Dendritic cell treated with granulocyte-macrophage colony-stimulating factor and Interleukin-4, amounts not matched to agents 40 ng/mL and 50 ng/mL, for 4 days (primary cell): Measurements from ENCODE around the gene CWC27.

ENCODE experiments used
- H3K27ac Mint-ChIP-seq: one replicate; pipeline ENCODE4 v1.8.0; 2022; ENCODE audit warnings: mild to moderate bottlenecking, mixed read lengths
- H3K27me3 Mint-ChIP-seq: one replicate; pipeline ENCODE4 v1.8.0; 2022; ENCODE audit warnings: mild to moderate bottlenecking, mixed read lengths
- H3K36me3 Mint-ChIP-seq: one replicate; pipeline ENCODE4 v1.8.0; 2022; ENCODE audit warnings: low read depth, mixed read lengths
- H3K4me1 Mint-ChIP-seq: one replicate; pipeline ENCODE4 v1.8.0; 2022; ENCODE audit warnings: low read depth, mixed read lengths
- H3K4me3 Mint-ChIP-seq: one replicate; pipeline ENCODE4 v1.8.0; 2022; ENCODE audit warnings: mild to moderate bottlenecking, moderate library complexity, mixed read lengths
- H3K9me3 Mint-ChIP-seq: one replicate; pipeline ENCODE4 v1.8.0; 2022; ENCODE audit warnings: mixed read lengths
- intact Hi-C: fragments of 100-400 bp; cut with micrococcal nuclease; formaldehyde crosslinking; loops from one replicate; pipeline ENCODE4 v1.15.0; 2022

Gene CWC27

DNA sequence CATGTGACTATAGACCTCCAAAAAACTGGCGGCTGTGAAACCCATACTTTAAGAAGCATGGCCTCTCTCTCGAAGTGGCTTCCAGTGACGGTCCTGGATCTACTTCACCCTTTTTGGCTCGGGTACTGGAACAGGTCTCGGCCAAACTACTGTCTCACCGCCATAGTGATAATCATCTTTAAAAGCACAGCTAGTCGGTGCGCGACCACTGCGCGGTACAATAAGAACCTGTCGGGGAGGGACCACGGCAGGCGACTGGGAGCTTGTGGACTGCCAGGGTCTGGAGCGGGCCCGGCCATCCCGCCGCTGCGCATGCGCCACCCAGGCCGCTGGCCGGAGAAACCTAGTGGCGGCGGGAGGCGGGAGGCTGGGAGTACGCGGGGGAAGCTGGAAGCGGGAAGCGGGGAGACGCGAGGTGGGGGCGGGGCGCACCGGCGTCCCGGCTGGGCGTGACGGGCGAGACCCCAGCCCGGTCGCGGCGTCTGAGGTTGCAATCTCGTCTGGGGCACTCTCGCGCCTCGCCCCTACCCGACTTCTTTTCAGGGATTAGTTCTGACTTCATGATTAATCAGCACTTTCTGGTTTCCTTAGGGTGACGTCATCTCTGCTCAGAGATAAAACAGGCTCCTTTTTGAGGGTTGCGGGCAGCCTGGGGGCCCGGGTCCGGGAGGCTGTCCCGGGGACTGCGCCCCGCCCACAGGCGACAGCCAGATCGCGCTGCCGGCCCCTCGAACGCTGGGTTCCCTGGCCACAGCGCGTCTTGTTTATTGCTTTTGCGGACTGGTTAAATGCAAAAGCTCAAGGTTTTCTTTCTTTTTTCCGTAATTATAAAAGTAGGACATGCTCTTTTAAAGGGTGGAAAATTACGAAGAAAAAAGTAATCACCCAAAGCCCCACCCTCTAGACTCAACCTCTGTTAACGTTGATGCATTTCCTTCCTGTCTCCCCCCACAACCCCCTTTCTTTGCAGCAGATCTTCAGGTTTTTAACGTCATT lies 266.8 kb downstream of the CWC27 start:
- no peaks in the 10 kb centered on the region for H3K9me3 Mint-ChIP-seq
- intact Hi-C loops, result loop anchor here (5.0 kb wide), 3 partner anchors 37 to 268 kb away; partner anchors contain the start of genes CWC27 and SREK1IP1
- peaks cover 23% of the 10 kb centered on the region for H3K4me1 Mint-ChIP-seq
- no peaks in the 10 kb centered on the region for H3K36me3 Mint-ChIP-seq
- peak overlapping the region; percentile 95 for H3K27ac Mint-ChIP-seq
- no peaks in the 10 kb centered on the region for H3K27me3 Mint-ChIP-seq
- H3K4me3 Mint-ChIP-seq, result peak overlapping the region; percentile 77

DNA sequence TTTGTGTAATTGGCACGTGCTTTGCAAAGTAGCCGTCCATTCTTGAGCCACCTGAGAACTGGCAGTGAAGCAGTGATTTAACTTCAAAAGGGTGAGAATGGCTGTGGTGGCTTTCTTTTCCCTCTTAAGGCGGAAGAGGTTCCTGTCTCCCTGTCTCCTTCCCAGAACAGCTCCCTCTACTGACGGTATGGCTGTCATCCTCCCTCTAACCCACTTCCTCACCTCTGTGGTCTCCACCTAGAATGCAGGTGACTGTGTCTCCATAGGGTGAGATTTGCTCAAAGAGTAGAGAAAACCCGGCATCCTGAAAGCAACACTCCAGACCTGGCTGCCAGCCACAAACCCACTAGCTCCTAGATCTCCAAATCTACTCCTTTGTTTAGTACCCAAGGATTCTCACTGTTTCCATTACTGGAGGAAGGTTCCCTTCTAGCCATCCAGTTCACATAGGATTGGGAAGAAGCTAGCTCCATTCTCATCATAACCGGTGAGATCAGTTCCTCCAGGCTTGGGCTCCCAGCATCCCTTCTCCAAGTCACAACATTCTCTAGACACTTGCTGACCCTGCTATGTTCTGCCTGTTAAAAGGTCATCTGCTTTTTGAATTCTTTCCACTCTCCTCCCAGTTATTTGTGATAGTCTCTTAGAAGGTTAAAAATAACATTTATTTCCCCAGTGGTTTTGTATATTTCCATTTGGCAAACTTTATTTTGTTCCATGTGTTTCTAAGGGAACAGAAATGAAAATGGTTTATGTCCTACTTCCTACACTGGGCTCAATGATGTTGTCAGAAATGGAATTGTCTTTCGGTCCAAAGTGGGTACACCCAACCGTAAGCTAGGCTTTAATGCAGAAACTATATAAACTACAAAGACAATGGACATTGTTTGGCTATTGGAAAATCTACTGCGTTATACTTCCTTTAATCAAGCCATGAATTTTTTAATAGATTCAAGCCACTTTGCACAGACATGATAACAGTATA lies 269.4 kb downstream of the CWC27 start:
- intact Hi-C loops, result loop anchor here (5.0 kb wide), 3 partner anchors 34 to 271 kb away; partner anchors contain the start of genes CWC27 and SREK1IP1
- Mint-ChIP-seq H3K9me3 (peaks cover 2% of the 10 kb centered on the region), H3K27me3 (no peaks in the 10 kb centered on the region), H3K27ac (no peak overlapping the region), H3K4me3 (no peak overlapping the region), H3K36me3 (peaks cover 5% of the 10 kb centered on the region), H3K4me1 (peaks cover 47% of the 10 kb centered on the region)

DNA sequence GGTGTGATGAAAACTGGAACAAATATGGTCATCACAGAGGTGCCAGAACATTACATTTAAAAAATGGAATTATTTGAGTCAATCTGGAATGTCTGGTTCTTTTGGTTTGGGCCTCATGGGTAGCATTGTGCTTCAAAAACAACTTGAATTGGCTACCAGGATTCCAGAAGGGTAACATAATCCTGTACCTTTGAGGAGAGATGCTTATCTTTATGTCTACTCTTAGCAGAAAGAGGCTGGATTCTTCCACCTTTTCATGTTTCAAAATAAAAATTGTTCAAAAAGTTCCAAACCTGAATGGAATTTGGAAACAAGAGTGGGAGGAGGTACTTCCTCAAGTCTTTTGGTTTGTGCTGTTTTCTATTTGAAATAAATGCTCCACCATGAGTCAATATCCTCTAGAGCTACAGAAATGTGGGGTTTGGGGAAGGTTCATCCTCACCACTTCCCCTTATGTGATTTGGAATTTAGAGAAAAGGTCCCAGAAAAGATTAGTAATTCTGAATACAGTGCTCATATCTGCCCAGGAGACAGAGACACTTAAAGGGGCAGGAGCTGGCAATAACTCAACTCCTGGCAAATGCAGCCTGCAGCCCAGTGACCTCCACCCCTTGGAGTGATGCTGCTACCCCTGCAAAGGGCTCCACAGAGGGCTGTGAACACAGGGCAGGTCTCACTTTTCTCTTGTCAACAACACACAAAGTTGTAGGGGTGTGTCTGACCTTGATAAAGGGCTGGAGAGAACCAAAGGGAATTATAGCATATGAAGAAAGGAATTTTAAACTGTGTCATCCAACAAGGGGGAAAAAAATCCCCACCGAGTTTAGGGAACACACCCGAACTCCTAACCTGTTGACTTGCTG lies 272.8 kb downstream of the CWC27 start:
- intact Hi-C loops, result no loop called here
- Mint-ChIP-seq H3K9me3 (peaks cover 8% of the 10 kb centered on the region), H3K36me3 (peaks cover 5% of the 10 kb centered on the region), H3K27ac (no peak overlapping the region), H3K4me1 (peaks cover 57% of the 10 kb centered on the region), H3K27me3 (peaks cover 6% of the 10 kb centered on the region), H3K4me3 (no peak overlapping the region)

DNA sequence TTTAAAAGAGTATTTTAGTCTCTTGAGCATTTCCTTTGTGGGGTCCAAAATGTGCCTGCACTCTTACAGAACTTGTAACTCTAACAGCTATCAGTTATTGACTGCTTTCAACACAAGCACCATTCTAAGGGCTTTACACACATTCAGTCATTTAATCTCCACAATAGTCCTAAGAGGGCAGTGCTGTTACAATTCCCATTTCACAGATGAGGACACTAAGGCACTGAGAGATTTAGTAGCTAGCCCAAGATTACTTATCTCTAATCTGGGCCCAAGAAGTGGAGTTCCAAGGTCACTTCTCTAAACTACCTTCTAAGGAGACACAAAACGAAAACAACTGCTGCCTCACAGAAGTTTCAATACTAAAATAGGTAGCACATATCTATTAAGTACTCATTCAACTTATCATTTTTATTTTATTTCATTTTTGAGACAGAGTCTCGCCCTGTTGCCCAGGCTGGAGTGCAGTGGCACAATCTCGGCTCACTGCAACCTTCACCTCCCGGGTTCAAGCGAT lies 275.2 kb downstream of the CWC27 start:
- no peak overlapping the region for H3K4me3 Mint-ChIP-seq
- intact Hi-C loops, result no loop called here
- H3K27me3 Mint-ChIP-seq, result peaks cover 6% of the 10 kb centered on the region
- no peak overlapping the region for H3K27ac Mint-ChIP-seq
- peaks cover 8% of the 10 kb centered on the region for H3K9me3 Mint-ChIP-seq
- H3K36me3 Mint-ChIP-seq, result peaks cover 5% of the 10 kb centered on the region
- H3K4me1 Mint-ChIP-seq, result peaks cover 42% of the 10 kb centered on the region

DNA sequence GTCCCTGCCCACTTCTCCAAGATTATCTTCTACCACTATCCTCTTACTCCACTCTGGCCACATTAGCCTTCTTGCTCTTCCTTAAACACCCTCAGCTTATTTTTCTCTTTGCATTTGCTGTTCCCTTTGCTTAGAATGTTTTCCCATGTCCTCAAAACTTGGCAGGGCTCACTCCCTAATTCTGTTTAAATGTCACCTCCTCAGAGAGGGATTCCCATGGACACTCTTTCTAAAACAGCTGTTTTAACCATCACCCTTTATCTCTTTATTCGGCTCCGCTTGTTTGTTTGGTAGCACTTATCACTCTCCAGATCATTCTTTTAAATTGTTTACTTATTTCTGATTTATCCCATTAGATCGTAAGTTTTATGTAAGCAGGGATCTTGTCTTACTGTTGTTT lies 278.5 kb downstream of the CWC27 start:
- H3K4me3 Mint-ChIP-seq, result no peak overlapping the region
- intact Hi-C loops, result no loop called here
- H3K27me3 Mint-ChIP-seq, result peaks cover 6% of the 10 kb centered on the region
- peaks cover 24% of the 10 kb centered on the region for H3K4me1 Mint-ChIP-seq
- no peak overlapping the region for H3K27ac Mint-ChIP-seq
- peaks cover 5% of the 10 kb centered on the region for H3K36me3 Mint-ChIP-seq
- peaks cover 8% of the 10 kb centered on the region for H3K9me3 Mint-ChIP-seq

DNA sequence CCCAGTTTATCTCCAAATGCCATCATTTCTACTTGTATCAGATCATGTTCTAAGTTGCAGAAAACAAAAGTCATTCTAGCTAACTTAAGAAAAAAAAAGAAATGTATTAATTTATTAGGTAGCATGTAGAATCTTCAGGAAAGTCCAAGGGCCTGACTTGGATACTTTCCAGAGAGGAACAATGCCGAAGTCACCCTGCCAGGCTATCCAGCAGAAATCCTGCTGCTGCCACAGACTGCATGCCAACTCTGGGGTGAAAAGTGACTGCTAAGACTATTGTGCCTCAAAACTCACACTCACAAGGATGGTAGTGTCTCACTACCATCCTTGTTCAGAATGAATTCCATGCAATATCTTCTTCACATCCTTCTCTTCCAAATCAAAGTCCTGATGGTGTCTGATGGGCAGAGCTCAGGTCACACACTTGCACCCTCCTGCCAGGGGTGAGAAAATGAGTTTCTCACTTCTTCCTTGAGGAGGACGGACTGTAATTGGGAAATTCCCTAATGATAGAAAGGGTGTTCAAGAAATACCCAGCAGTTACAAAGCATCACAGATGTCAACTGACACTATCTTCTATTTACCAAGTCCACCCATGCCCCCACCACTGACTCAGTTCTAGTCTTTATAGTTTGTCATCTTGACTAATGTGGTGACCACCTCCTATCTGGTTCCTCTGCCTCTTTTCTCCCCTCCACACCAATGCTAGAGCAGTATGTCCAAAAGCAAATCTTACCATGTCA lies 279.4 kb downstream of the CWC27 start:
- Mint-ChIP-seq H3K36me3 (no peaks in the 10 kb centered on the region), H3K27ac (no peak overlapping the region), H3K9me3 (peaks cover 6% of the 10 kb centered on the region), H3K4me3 (no peak overlapping the region), H3K27me3 (peaks cover 6% of the 10 kb centered on the region), H3K4me1 (peaks cover 18% of the 10 kb centered on the region)
- intact Hi-C loops, result no loop called here

DNA sequence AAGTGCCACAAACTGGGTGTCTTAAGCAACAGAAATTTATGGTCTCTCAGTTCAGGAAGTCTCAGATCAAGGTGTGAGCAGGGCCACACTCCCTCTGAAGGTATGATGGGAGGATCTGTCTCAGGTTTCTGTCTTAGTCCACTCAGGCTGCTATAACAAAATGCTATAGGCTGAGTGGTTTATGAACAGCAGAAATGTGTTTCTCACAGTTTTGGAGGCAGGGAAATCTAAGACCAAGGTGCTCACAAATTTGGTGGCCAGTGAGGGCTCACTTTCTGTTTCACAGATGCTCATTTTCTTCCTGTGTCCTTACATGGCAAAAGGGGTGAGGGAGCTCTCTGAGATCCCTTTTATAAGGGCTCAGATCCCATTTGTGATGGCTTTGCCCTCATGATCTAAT lies 281.4 kb downstream of the CWC27 start:
- peaks cover 2% of the 10 kb centered on the region for H3K4me1 Mint-ChIP-seq
- no peak overlapping the region for H3K4me3 Mint-ChIP-seq
- no peak overlapping the region for H3K27ac Mint-ChIP-seq
- H3K9me3 Mint-ChIP-seq, result peaks cover 7% of the 10 kb centered on the region
- no peaks in the 10 kb centered on the region for H3K36me3 Mint-ChIP-seq
- peaks cover 2% of the 10 kb centered on the region for H3K27me3 Mint-ChIP-seq
- intact Hi-C loops, result no loop called here

DNA sequence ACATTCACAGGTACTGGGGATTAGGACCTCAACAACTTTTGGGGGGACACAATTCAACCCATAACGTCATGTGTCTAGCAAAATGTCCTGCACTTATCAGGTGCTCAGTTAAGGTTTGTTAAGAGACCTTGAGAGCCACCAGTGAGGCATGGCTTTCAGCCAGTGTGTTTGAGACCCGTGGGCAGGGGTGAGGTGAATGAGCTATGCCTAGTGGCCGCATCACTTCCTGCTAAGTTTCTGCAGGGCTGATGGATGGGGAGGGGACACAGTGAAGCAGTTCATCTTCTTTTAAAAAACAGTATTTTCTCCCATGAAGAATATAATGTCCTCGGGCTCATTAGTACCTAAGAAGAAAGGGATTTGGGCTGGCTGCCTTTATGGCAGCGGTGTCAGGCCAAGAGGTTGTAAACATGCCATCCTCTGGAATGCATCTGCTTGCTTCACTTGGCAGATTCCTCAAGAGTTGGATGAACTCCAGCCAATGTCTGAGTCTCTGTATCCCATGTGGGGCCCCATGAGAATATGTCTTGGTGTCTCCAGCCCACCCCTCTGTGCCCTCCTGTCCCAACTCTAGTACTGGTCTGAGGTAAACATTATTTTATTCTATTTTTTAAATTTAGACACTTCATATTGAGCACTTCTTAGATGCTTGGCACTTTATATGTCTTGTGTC lies 282.2 kb downstream of the CWC27 start:
- no peak overlapping the region for H3K4me3 Mint-ChIP-seq
- no peaks in the 10 kb centered on the region for H3K27me3 Mint-ChIP-seq
- H3K27ac Mint-ChIP-seq, result no peak overlapping the region
- intact Hi-C loops, result no loop called here
- H3K36me3 Mint-ChIP-seq, result no peaks in the 10 kb centered on the region
- H3K4me1 Mint-ChIP-seq, result no peaks in the 10 kb centered on the region
- H3K9me3 Mint-ChIP-seq, result peaks cover 15% of the 10 kb centered on the region

DNA sequence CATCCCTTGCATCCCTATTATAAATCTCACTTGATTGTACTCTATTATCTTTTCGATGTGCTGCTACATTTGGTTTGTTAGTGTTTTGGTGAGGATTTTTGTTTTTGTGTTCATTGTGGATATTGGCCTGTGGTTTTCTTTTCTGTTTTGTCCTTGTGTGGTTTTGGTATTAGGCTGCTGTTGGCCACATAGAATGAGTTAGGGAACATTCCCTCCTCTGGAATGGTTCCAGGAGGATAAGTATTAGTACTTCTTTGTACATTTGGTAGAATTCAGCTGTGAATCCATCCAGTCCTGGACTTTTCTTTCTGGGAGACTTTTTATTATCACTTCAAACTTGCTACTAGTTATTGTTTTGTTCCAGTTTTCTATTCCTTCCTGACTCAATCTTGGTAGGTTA lies 287.2 kb downstream of the CWC27 start:
- intact Hi-C loops, result no loop called here
- H3K9me3 Mint-ChIP-seq, result peaks cover 35% of the 10 kb centered on the region
- H3K4me1 Mint-ChIP-seq, result no peaks in the 10 kb centered on the region
- H3K27me3 Mint-ChIP-seq, result peaks cover 3% of the 10 kb centered on the region
- no peaks in the 10 kb centered on the region for H3K36me3 Mint-ChIP-seq
- H3K27ac Mint-ChIP-seq, result no peak overlapping the region
- no peak overlapping the region for H3K4me3 Mint-ChIP-seq

DNA sequence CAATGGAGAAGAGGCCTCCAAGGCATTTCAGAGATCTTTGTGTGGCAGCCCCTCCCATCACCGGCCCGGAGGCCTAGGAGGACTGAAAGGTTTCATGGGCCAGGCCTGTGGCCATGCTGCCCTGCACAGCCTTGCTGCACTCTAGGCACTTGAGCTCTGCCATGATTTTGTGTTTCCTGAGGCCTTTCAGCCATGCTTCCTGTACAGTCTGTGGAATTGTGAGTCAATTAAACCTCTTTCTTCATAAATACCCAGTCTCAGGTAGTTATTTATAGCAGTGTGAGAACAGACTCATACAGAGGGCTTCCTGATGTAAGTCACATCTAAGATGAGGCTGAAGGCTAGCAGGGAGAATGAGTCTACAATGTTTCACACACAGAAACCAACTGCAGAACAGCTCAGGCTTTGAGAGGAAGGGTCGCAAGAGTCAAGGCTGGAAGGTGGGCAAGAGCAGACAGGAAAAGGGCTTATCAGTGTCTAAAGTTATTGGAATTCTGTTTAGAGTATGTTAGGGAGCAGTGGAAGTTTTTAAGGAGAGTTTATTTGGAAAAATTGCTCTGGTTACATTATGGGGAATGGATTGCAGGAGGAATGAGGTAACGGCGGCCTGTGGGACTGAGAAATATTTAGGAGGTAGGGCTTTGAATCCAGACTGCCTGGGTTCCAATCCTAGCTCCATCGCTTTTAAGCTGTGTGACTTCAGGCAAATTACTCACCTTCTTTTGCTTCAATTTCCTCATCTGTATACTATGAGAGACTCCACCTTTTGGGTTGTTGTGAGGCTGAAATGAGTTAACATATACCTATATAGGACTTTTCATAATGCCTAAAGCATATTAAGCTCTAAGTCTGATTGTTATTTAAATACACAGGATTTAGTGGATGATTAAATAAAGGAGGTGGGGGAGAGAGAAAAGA lies 291.2 kb downstream of the CWC27 start:
- no peak overlapping the region for H3K4me3 Mint-ChIP-seq
- H3K27me3 Mint-ChIP-seq, result peaks cover 5% of the 10 kb centered on the region
- intact Hi-C loops, result no loop called here
- H3K36me3 Mint-ChIP-seq, result no peaks in the 10 kb centered on the region
- H3K4me1 Mint-ChIP-seq, result peaks cover 5% of the 10 kb centered on the region
- H3K27ac Mint-ChIP-seq, result no peak overlapping the region
- H3K9me3 Mint-ChIP-seq, result peaks cover 30% of the 10 kb centered on the region

DNA sequence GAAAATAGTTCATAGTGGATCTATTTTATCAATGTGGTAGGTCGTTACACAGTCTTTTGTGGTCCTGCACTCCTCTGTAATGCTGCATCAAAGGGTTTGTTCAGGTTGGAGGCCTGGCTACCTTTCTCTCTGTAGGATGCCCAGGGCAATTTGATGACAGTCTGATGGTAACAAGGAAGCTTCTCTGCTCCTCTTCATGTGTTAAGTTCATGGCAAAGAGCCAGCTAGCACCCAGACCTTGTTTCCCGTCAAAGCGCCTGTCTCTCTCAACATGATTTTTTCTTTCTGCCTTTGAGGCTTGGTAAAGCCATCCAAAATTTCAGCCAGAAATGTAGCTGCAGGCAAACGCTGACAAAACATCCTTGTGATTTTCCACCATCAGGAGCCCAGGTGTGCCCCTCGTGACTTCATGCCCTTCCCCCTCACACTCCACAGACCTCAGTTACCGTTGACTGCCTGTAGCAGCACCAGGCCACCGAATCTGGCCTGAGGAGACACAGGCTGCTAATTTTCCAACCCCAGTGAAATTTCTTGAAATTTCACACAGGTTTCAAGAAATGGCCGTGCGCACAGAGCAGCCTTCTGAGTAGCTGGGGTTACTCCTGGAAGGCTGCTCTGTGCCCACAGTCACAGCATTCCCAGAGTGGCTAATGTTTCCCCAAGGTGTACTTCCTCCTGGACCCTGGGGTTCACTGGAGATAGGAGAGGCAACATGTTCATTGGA lies 292.7 kb downstream of the CWC27 start:
- H3K4me3 Mint-ChIP-seq, result no peak overlapping the region
- H3K4me1 Mint-ChIP-seq, result peaks cover 20% of the 10 kb centered on the region
- H3K27me3 Mint-ChIP-seq, result peaks cover 5% of the 10 kb centered on the region
- no peak overlapping the region for H3K27ac Mint-ChIP-seq
- H3K9me3 Mint-ChIP-seq, result peaks cover 15% of the 10 kb centered on the region
- H3K36me3 Mint-ChIP-seq, result no peaks in the 10 kb centered on the region
- intact Hi-C loops, result no loop called here
